HFFc6 (cell line): ENCODE measurements around the gene ZNF836. TPM values are rescaled to one million over a fixed set of nuclear protein-coding genes. Genes with fewer than 3 reads are reported as not detected.
A peak's percentile ranks its signal among the peaks of the same experiment; 100 is the strongest.

Source experiments
- DNase-seq: peaks from one replicate; pipeline ENCODE4 v3.0.0-alpha.2; 2018
- H3K27ac Mint-ChIP-seq: 2 replicates; pipeline ENCODE4 v1.8.0; 2020; ENCODE audit warnings: mild to moderate bottlenecking, mixed read lengths
- H3K27me3 Mint-ChIP-seq: 2 replicates; pipeline ENCODE4 v1.8.0; 2021; ENCODE audit warnings: mild to moderate bottlenecking, moderate library complexity, mixed read lengths; ENCODE audit not compliant: insufficient read depth
- H3K36me3 Mint-ChIP-seq: 2 replicates; pipeline ENCODE4 v1.8.0; 2021; ENCODE audit warnings: low read depth, mixed read lengths
- H3K4me1 Mint-ChIP-seq: 2 replicates; pipeline ENCODE4 v1.8.0; 2020; ENCODE audit warnings: low read depth, mixed read lengths
- H3K4me3 Mint-ChIP-seq: 2 replicates; pipeline ENCODE4 v1.8.0; 2020; ENCODE audit warnings: mild to moderate bottlenecking, moderate library complexity, mixed read lengths
- H3K9me3 Mint-ChIP-seq: 2 replicates; pipeline ENCODE4 v1.8.0; 2020; ENCODE audit warnings: mild to moderate bottlenecking, mixed read lengths
- total RNA-seq, 6 experiments: library from RNA; stranded (reverse); fragmentation: NEBNext Ultra II Directional; extraction: Animal tissue kit (Norgen Biotek cat#: 25700); gene quantifications; 2 replicates in 1 of 6; 3 replicates in 5 of 6; pipeline ENCODE4 v1.2.3, GENCODE V29; 2021
- TF ChIP-seq, protein P1 (sequence below): fragments of 200-600 bp; sonication (generic); IDR thresholded peaks from 2 replicates; pipeline ENCODE4 v1.5.0; 2021; ENCODE audit warnings: antibody characterized with exemption, mild to moderate bottlenecking

ZNF836 gene
- total RNA-seq, 6 experiments from 2014 or later = 4.6 to 7.0 (median 5.9) TPM

DNA sequence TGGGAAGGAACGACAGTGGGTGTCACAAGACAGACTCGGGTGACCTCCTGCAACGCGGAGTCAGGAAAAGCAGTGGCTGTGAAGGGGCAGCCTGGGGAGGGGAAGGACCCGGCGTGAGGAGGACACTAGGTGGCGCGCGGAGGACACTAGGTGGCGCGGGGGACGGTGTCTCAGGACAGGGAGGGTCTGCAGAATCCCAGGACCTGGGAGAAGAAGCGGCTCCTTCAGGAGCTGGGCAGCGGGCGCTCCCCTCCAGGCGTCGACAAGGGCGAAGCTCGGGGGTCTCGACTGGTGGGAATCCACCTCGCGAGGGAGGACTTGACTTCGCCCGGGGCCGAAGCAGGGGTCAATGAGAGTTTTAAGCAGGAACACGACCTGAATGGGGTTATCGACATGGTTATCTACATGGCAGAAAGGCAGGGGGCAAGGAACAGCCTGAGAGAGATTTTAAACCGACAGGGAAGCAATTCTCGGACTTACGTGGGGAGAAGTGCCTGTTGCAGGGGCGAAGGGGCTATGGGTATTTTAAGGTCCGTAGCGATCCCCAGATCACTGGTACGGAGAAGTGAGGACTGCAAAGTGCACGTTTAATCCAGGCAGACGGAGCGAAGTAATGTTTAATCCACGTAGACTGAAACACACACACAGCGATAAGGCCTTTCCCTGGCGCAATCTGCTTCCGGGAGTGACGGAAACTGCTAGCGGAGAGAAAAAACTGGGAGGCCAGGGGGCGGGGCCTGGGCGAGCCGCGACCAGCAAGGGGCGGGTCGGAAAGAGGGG, 32.0 kb downstream of the ZNF836 start, which contains the start of gene ZNF616:
TSS of gene ZNF616 (minus strand) at position 687 of the 780 bp plus-strand sequence. CDS start 9,426 bp downstream, outside the sequence.
- H3K27me3 Mint-ChIP-seq = peaks cover 2% of the 10 kb centered on the region; the same call in 1 of the 2 replicates
- peak within 1 kb of the TSS; percentile 92 for H3K4me3 Mint-ChIP-seq
- H3K4me1 Mint-ChIP-seq = peaks cover 21% of the 10 kb centered on the region
- DNase-seq = peak; percentile 92
- H3K9me3 Mint-ChIP-seq = peaks cover 45% of the 10 kb centered on the region
- H3K27ac Mint-ChIP-seq = peak within 1 kb of the TSS; percentile 98
- peaks cover 44% of the 10 kb centered on the region for H3K36me3 Mint-ChIP-seq
- TF ChIP-seq, protein P1, sequence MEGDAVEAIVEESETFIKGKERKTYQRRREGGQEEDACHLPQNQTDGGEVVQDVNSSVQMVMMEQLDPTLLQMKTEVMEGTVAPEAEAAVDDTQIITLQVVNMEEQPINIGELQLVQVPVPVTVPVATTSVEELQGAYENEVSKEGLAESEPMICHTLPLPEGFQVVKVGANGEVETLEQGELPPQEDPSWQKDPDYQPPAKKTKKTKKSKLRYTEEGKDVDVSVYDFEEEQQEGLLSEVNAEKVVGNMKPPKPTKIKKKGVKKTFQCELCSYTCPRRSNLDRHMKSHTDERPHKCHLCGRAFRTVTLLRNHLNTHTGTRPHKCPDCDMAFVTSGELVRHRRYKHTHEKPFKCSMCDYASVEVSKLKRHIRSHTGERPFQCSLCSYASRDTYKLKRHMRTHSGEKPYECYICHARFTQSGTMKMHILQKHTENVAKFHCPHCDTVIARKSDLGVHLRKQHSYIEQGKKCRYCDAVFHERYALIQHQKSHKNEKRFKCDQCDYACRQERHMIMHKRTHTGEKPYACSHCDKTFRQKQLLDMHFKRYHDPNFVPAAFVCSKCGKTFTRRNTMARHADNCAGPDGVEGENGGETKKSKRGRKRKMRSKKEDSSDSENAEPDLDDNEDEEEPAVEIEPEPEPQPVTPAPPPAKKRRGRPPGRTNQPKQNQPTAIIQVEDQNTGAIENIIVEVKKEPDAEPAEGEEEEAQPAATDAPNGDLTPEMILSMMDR = peak; percentile 87

DNA sequence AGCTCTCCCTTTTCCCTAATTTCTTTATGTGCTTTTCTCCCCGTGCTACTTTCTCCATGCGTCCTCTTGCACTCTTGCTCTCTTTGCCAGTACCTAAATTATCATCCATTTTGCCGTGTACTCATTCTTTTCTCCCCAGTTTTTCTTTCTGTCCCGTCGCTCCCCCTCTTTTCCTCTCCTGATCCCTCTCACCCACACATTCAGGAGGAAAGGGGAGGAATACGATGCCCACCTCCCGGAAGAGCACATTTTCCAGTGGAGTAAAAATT, 32.5 kb downstream of the ZNF836 start:
- H3K27ac Mint-ChIP-seq = peak overlapping the region; percentile 98
- TF ChIP-seq, protein P1 = no peak
- peaks cover 48% of the 10 kb centered on the region for H3K36me3 Mint-ChIP-seq
- no peak for DNase-seq
- peaks cover 49% of the 10 kb centered on the region for H3K9me3 Mint-ChIP-seq
- H3K4me3 Mint-ChIP-seq = peak overlapping the region; percentile 92
- H3K4me1 Mint-ChIP-seq = peaks cover 21% of the 10 kb centered on the region
- peaks cover 2% of the 10 kb centered on the region; the same call in 1 of the 2 replicates for H3K27me3 Mint-ChIP-seq

GRCh38 chr19:52138278-52138982, 33.0 kb downstream of the ZNF836 start:
- DNase-seq = no peak
- H3K36me3 Mint-ChIP-seq = peaks cover 51% of the 10 kb centered on the region
- peaks cover 21% of the 10 kb centered on the region for H3K4me1 Mint-ChIP-seq
- peak overlapping the region; percentile 92 for H3K4me3 Mint-ChIP-seq
- TF ChIP-seq, protein P1 = no peak
- peaks cover 2% of the 10 kb centered on the region; the same call in 1 of the 2 replicates for H3K27me3 Mint-ChIP-seq
- H3K9me3 Mint-ChIP-seq = peaks cover 52% of the 10 kb centered on the region
- H3K27ac Mint-ChIP-seq = peak overlapping the region; percentile 98

DNA sequence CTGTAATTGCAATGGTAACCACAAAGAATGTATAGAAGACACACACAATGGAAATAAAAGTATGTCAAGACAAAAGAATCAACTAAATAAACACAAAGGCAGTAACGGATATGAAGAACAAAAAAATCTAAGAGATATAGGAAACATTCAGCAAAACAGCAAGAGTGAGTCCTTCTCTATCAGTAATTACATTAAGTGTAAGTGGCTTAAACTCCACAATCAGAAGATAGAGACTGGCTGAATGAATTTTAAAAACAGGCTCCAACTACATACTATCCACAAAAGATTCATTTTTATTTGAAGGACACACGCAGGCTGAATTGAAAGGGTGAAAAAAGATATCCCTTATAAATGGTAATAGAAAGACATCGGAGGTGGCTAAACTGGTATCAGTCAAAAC, 51.1 kb downstream of the ZNF836 start:
- Mint-ChIP-seq H3K4me1 (no peaks in the 10 kb centered on the region), H3K4me3 (no peak overlapping the region), H3K9me3 (peaks cover 93% of the 10 kb centered on the region), H3K27me3 (peaks cover 1% of the 10 kb centered on the region; the same call in 1 of the 2 replicates), H3K36me3 (peaks cover 93% of the 10 kb centered on the region), H3K27ac (no peak overlapping the region)
- no peak for DNase-seq
- TF ChIP-seq, protein P1 = no peak

GRCh38 chr19:52115526-52116053, 55.8 kb downstream of the ZNF836 start:
- TF ChIP-seq, protein P1 = no peak
- Mint-ChIP-seq H3K36me3 (peaks cover 94% of the 10 kb centered on the region), H3K4me1 (no peaks in the 10 kb centered on the region), H3K27ac (no peak overlapping the region), H3K9me3 (peaks cover 96% of the 10 kb centered on the region), H3K4me3 (no peak overlapping the region), H3K27me3 (no peaks in the 10 kb centered on the region; the same call in 1 of the 2 replicates)
- DNase-seq = no peak
